GM12872 (cell line): ENCODE measurements around the gene CXCR5.

Source experiments
- TF ChIP-seq, protein P1 (sequence below): IDR thresholded peaks from 3 replicates; pipeline ENCODE4 v1.5.1; 2011; ENCODE audit warnings: low read depth, mild to moderate bottlenecking, low read length, moderate library complexity; ENCODE audit not compliant: insufficient read depth

Gene CXCR5

DNA sequence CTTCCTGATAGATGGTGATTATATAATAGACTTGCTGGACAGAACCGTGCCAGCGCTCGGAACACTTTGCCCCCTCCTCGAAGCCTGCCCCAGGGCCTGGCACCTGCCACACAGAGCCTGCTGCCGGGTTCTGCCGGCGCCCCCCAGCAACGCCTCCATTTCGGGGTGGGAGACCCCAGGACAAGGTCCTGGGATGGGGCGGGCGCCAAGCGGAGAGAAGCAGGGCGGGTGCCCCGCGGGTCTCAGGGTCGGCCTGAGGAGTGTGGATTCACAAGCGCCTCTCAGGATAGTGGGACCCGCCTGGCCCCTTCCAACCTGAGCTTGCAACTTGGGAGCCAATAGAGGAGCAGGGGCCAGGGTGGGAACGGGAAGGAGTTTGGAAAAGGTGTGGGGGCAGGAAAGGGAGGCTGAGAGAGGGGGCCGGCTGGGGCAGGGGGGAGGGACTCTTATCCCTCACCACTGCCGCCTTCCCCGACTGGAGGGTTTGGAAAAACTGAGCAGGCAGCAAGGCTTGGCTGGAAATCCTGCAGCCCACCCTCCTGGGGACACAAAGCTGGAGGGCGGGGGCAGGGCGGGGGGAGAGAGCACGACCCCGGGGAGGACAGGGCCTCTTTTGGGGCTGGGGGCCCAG lies 45.3 kb downstream of the CXCR5 start:
- TF ChIP-seq, protein P1, sequence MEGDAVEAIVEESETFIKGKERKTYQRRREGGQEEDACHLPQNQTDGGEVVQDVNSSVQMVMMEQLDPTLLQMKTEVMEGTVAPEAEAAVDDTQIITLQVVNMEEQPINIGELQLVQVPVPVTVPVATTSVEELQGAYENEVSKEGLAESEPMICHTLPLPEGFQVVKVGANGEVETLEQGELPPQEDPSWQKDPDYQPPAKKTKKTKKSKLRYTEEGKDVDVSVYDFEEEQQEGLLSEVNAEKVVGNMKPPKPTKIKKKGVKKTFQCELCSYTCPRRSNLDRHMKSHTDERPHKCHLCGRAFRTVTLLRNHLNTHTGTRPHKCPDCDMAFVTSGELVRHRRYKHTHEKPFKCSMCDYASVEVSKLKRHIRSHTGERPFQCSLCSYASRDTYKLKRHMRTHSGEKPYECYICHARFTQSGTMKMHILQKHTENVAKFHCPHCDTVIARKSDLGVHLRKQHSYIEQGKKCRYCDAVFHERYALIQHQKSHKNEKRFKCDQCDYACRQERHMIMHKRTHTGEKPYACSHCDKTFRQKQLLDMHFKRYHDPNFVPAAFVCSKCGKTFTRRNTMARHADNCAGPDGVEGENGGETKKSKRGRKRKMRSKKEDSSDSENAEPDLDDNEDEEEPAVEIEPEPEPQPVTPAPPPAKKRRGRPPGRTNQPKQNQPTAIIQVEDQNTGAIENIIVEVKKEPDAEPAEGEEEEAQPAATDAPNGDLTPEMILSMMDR: no peak

DNA sequence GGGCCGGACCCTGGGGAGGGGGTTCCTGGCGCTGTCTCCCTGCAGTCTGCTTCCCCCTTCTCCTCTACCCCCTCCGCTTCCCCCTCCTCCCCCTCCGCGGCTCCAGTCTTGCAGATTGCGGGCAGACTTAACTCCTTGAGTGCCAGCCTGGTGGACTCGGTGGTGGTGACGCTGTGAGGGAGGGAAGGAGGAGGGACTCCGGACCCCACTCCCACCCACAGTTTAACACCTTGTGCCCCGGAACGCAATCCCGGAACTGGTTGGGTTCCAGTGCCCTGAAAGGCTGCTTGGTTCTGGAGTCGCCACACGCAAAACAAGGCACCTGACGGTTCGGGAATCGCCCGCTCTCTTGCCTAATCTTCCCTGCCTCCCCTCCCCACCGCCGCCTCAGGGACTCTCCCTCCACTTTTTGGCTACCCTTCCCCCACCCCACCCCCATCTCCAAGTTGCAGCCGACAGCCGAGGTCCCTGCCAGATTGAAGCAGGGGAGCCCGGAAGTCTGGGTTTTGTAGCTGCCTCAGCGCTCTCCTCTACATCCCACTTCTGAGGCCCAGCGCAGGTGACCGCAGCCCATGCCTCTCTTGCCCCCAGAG lies 45.9 kb downstream of the CXCR5 start:
- TF ChIP-seq, protein P1: no peak

DNA sequence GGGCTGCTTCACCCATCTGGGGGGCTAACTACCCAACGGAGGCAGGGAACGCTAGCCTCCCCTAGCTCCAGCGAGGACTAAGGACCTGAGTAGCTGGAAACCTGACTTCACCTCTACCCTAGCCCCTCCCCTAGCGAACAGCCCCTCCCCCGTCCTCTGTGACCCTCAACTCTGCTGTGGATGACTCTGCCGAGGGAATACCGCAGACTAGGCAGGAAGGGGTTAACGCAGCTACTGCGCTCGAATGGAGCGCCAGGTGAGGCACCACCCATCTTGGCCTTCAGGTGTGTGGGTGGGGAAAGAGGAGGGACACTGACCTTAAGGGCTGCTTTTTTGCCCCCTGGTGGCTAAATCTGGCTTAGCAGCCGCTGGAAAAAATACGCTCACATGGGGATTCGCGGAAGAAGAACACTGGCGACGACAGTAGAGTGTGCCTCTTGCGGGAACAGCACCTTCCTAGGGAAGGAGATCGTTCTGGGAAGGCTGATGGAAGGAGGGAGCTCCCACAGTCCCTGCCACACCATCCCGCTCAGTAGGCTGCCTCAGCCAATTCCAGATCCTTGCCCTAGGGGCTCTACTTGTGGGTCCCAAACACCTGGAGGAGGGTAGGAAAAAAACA lies 46.5 kb downstream of the CXCR5 start:
- TF ChIP-seq, protein P1: peak; percentile 97

DNA sequence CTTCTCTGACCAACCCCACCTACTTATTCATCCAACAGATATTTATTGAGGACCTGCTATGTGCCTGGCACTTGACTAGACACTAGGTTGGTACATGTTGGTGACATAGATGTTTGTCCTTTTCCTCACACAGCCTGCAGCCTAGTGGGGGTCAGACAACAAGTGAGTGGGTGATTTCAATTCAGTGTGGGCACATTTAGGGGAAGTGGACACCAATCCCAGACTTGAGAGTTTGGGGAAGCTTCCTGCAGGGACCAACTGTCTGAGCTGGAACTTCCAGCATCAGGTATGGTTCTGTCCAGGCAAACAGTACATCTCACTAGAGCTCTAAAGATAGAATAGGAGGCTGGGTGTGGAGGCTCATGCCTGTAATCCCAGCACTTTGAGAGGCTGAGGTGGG lies 47.9 kb downstream of the CXCR5 start:
- TF ChIP-seq, protein P1: no peak

DNA sequence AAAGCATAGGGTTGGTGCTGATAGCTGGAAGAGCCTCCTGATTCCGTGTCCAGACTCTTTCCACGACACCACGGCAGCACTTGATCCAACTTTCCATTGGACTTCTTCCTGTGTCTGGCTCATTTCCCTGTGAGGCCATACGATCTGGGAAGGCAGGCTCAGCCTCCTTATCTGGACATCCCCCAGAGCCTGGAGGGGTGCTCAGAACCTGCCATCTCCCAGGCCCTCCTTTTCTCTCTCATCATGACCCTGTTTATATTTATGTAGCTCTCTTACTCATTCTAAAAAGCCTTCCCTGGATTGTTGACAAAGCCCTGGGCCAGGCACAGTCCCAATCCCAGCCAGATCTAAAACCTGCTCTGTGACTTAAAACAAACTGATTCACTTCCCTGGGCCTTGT lies 49.8 kb downstream of the CXCR5 start:
- TF ChIP-seq, protein P1: no peak

DNA sequence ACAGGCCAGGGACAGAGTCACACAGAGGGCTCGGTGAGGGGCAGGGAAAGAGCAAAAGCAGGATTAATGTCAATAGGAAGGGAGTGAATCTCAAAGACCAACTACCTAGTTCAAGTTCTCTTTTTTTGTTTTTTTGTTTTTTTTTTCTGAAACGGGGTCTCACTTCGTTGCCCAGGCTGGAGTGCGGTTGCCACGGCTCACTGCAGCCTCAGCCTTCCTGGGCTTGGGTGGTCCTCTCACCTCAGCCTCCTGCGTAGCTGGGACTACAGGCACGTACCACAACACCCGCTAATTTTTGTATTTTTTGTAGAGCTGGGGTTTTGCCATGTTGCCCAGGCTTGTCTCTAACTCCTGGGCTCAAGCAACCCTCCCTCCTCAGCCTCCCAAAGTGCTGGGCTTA lies 51.7 kb downstream of the CXCR5 start:
- TF ChIP-seq, protein P1: no peak

DNA sequence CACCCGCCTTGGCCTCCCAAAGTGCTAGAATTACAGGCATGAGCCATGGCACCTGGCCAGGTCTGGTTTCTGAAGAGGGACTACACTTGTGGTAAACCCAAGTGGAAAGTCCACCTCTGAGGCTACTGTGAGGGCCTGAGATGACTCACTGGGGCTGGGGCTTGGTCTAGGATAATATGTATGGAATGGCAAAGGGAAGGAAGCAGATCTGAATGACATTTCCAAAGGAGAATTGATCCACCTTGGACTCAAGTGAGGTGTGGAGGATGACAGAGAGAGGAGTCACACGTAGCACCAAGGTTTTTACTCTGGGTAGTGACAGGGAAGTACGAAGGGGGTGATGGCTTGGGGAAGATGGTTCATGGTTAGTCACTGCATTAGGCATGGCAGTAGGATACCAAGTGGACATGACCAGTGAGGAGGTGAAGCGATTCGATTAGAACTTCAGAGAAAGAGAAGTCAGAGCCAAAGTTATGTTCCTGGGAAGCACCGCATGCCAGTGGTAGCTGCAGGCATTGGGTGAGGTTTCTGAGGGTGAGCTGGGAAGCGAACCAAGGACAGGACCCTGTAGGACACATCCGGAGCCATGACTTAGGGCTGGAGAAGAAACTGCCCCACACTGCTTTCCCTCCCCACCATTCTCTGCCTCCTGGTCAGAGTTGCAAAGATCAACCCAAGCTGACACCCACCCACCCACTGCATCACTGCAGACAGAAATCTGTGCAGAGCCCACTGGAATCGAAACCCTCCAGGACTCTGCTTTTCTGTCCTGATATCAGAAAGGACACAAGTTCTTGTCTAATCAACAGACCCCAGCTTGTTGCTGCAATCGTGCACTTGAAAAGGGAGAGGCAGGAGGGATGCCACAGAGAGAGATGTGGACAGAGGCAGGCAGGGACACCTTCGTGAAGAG lies 55.1 kb downstream of the CXCR5 start:
- TF ChIP-seq, protein P1: no peak
